Natural killer cell (primary cell): ENCODE measurements around the gene KLF3. TPM values are rescaled to one million over a fixed set of nuclear protein-coding genes. Genes with fewer than 3 reads are reported as not detected.

Experiments
- ATAC-seq, 3 donors: fragments of 150-1000 bp in 2 of 3; fragments of 200-7000 bp in 1 of 3; cut with Tn5 transposase; 1 replicate in 1 of 3; 2 replicates in 2 of 3; pipeline ENCODE4 v1.10.0; 2021; ENCODE audit warnings: mild to moderate bottlenecking in 2 of 3, moderate library complexity in 2 of 3
- DNase-seq, 2 donors: peaks; one replicate each; pipeline versions ENCODE4 v3.0.0 to v3.0.0-alpha.2; 2013 to 2021; ENCODE audit warnings: mixed read lengths in 1 of 2
- H3K27ac ChIP-seq: one replicate; pipeline ENCODE4 v1.5.1; 2013; ENCODE audit warnings: mild to moderate bottlenecking, low read length
- H3K27me3 ChIP-seq: one replicate; pipeline ENCODE4 v1.6.1; 2013; ENCODE audit warnings: low read length; ENCODE audit not compliant: control insufficient read depth, insufficient read depth
- H3K36me3 ChIP-seq: one replicate; pipeline ENCODE4 v1.6.1; 2013; ENCODE audit warnings: low read length; ENCODE audit not compliant: control insufficient read depth, insufficient read depth
- H3K4me1 ChIP-seq: one replicate; pipeline ENCODE4 v1.6.1; 2013; ENCODE audit warnings: low read length; ENCODE audit not compliant: control insufficient read depth, insufficient read depth
- H3K4me3 ChIP-seq: one replicate; pipeline ENCODE4 v1.5.1; 2013; ENCODE audit warnings: low read length
- H3K9me3 ChIP-seq: one replicate; pipeline ENCODE4 v1.6.1; 2013; ENCODE audit warnings: low read length; ENCODE audit not compliant: control insufficient read depth, insufficient read depth
- H3K27ac Mint-ChIP-seq, 2 donors: one replicate each; pipeline ENCODE4 v1.8.0; 2022; ENCODE audit warnings: mild to moderate bottlenecking in 2 of 2, mixed read lengths in 2 of 2, moderate library complexity in 1 of 2
- H3K27me3 Mint-ChIP-seq, 2 donors: one replicate each; pipeline ENCODE4 v1.8.0; 2022; ENCODE audit warnings: low read depth in 2 of 2, mixed read lengths in 2 of 2
- H3K36me3 Mint-ChIP-seq: one replicate; pipeline ENCODE4 v1.8.0; 2022; ENCODE audit warnings: mixed read lengths
- H3K4me1 Mint-ChIP-seq, 2 donors: one replicate each; pipeline ENCODE4 v1.8.0; 2022; ENCODE audit warnings: mixed read lengths in 2 of 2
- H3K4me3 Mint-ChIP-seq: one replicate; pipeline ENCODE4 v1.8.0; 2022; ENCODE audit warnings: mild to moderate bottlenecking, moderate library complexity, mixed read lengths
- H3K9me3 Mint-ChIP-seq, 2 donors: one replicate each; pipeline ENCODE4 v1.8.0; 2022; ENCODE audit warnings: mixed read lengths in 2 of 2
- CTCF ChIP-seq: fragments of 200-600 bp; IDR thresholded peaks from one replicate; pipeline ENCODE4 v1.8.0; 2022; ENCODE audit warnings: antibody characterized with exemption
- WGBS: methylation state at CpG from one replicate; pipeline ENCODE4 v1.1.7; 2013; ENCODE audit warnings: missing lambda C conversion rate; ENCODE audit not compliant: insufficient coverage; 5-methylcytosine and 5-hydroxymethylcytosine counted together
- intact Hi-C: fragments of 100-400 bp; cut with micrococcal nuclease; formaldehyde crosslinking; loops from one replicate; pipeline ENCODE4 v1.14.2; 2022
- total RNA-seq, 4 donors: library from RNA; stranded (reverse); fragments of 120-200 nt in 1 of 4; gene quantifications; one replicate each; pipeline versions ENCODE4 v1.2.3 to v1.2.4, GENCODE V29; 2013 to 2022

The KLF3 gene
- total RNA-seq, 3 donors from 2014 or later (not counting 1 experiment from before 2014, with no cell fraction given), result 109 to 114 (median 112) TPM

DNA sequence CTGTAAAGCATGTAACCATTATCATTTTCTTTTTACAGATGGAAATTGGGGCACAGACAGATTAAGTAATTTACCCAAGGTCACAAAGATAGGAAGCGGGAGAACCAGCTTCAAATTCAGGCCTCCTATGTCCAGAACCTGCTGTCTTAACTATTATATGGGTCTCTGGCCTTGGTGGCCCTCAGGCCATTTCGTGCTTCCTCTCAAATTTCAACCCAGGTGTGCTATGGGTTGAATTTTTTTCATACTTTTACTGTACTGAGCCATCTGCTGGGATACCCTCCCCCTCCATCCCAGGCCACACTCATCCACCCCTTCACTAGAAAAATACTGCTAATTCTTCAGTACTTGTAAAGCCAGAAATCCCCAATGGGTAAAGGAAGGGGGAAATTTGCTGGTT, 42.3 kb downstream of the KLF3 start:
- H3K36me3 ChIP-seq, result no peaks in the 10 kb centered on the region
- Mint-ChIP-seq H3K27ac (peak overlapping the region in 1 of 2 donors; percentile 44), H3K9me3 (no peaks in the 10 kb centered on the region), H3K4me1 (peaks cover 21 to 38% of the 10 kb centered on the region in 2 donors), H3K4me3 (no peak overlapping the region), H3K27me3 (no peaks in the 10 kb centered on the region), H3K36me3 (no peaks in the 10 kb centered on the region)
- no peak for TF ChIP-seq CTCF
- 62% methylated on average over 2 of the region's 2 CpGs for WGBS
- H3K4me1 ChIP-seq, result peaks cover 10% of the 10 kb centered on the region
- intact Hi-C loops, result no loop called here
- no peak overlapping the region for H3K27ac ChIP-seq
- H3K4me3 ChIP-seq, result no peak overlapping the region
- ATAC-seq, result no peak
- no peaks in the 10 kb centered on the region for H3K27me3 ChIP-seq
- no peaks in the 10 kb centered on the region for H3K9me3 ChIP-seq
- no peak for DNase-seq

DNA sequence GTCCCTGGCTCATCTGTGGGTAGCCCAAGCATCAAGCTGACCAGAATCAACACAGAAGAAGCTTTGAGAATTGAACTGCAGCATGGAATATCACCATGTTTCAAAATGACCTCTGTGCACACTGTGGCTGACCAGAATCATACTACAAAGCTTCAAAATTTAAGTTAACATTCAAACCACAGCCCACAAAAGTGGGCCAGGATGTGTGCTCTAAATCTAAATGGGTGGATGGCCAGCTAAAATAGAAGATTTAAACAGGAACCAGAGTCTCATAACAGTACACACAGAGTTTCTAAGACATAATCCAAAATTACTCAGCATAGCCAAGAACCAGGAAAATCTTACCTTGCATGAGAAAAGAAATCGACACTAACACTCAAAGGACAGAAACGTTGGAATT, 46.1 kb downstream of the KLF3 start:
- Mint-ChIP-seq H3K9me3 (peaks cover 4 to 11% of the 10 kb centered on the region in 2 donors), H3K36me3 (peaks cover 14% of the 10 kb centered on the region), H3K4me3 (no peak overlapping the region), H3K27me3 (no peaks in the 10 kb centered on the region), H3K27ac (no peak overlapping the region), H3K4me1 (peaks cover 21 to 30% of the 10 kb centered on the region in 2 donors)
- Histone ChIP-seq H3K4me1 (peaks cover 10% of the 10 kb centered on the region), H3K4me3 (no peak overlapping the region), H3K36me3 (no peaks in the 10 kb centered on the region), H3K27me3 (no peaks in the 10 kb centered on the region), H3K27ac (no peak overlapping the region), H3K9me3 (peaks cover 8% of the 10 kb centered on the region)
- WGBS, result no CpG with 5 or more reads among the region's 2 CpGs
- TF ChIP-seq CTCF, result no peak
- intact Hi-C loops, result no loop called here
- DNase-seq (no peak), ATAC-seq (no peak)

- Mint-ChIP-seq H3K27me3 (no peaks in the 10 kb centered on the region), H3K27ac (no peak overlapping the region), H3K9me3 (peaks cover 4 to 11% of the 10 kb centered on the region in 2 donors), H3K4me1 (peaks cover 21 to 22% of the 10 kb centered on the region in 2 donors), H3K36me3 (peaks cover 14% of the 10 kb centered on the region), H3K4me3 (no peak overlapping the region)
- no peaks in the 10 kb centered on the region for H3K27me3 ChIP-seq
- ATAC-seq, result no peak
- no peak overlapping the region for H3K4me3 ChIP-seq
- WGBS, result no CpG with 5 or more reads among the region's 2 CpGs
- H3K27ac ChIP-seq, result no peak overlapping the region
- H3K4me1 ChIP-seq, result peaks cover 10% of the 10 kb centered on the region
- intact Hi-C loops, result no loop called here
- DNase-seq, result no peak
- peaks cover 8% of the 10 kb centered on the region for H3K9me3 ChIP-seq
- no peaks in the 10 kb centered on the region for H3K36me3 ChIP-seq
- TF ChIP-seq CTCF, result no peak
Observed at GRCh38 chr4:38711066-38711465, 47.1 kb downstream of the KLF3 start.

DNA sequence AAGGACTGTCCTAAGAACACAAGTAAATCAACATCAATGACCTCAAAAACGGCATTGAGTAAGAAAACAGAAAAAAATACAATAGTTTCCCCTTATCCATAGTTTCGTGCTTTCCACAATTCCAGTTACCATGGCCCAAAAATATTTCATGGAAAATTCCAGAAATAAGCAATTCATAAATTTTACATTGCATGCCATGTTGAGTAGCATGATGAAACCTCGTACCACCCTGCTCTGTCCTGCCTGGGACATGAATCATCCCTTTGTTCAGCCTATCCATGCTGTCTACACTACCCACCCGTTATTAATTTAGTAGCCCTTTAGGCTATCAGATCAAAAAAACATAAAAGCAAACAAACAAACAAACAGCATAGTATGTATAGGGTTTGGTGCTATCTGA, 51.1 kb downstream of the KLF3 start:
- WGBS, result 59% methylated on average over 3 of the region's 4 CpGs
- TF ChIP-seq CTCF, result no peak
- no peak overlapping the region for H3K27ac Mint-ChIP-seq
- DNase-seq (no peak), ATAC-seq (peak in 1 of 3 donors; percentile 35)
- H3K9me3 Mint-ChIP-seq, result peaks cover 4 to 11% of the 10 kb centered on the region in 2 donors
- no peak overlapping the region for H3K4me3 Mint-ChIP-seq
- Histone ChIP-seq H3K27ac (no peak overlapping the region), H3K36me3 (no peaks in the 10 kb centered on the region), H3K4me3 (no peak overlapping the region), H3K27me3 (no peaks in the 10 kb centered on the region), H3K9me3 (peaks cover 8% of the 10 kb centered on the region), H3K4me1 (peaks cover 1% of the 10 kb centered on the region)
- H3K27me3 Mint-ChIP-seq, result no peaks in the 10 kb centered on the region
- intact Hi-C loops, result no loop called here
- peaks cover 14% of the 10 kb centered on the region for H3K36me3 Mint-ChIP-seq
- H3K4me1 Mint-ChIP-seq, result peaks cover 3 to 7% of the 10 kb centered on the region in 2 donors
